Ecto neural progenitor cell (in vitro differentiated cells): Measurements from ENCODE around the gene C16orf92.

Experiments
- DNase-seq: peaks from one replicate; pipeline ENCODE4 v3.0.0-alpha.2; 2018; ENCODE audit warnings: low spot score

Gene C16orf92

GRCh38 chr16:30060836-30061554, 38.0 kb downstream of the C16orf92 start:
- DNase-seq, result no peak

DNA sequence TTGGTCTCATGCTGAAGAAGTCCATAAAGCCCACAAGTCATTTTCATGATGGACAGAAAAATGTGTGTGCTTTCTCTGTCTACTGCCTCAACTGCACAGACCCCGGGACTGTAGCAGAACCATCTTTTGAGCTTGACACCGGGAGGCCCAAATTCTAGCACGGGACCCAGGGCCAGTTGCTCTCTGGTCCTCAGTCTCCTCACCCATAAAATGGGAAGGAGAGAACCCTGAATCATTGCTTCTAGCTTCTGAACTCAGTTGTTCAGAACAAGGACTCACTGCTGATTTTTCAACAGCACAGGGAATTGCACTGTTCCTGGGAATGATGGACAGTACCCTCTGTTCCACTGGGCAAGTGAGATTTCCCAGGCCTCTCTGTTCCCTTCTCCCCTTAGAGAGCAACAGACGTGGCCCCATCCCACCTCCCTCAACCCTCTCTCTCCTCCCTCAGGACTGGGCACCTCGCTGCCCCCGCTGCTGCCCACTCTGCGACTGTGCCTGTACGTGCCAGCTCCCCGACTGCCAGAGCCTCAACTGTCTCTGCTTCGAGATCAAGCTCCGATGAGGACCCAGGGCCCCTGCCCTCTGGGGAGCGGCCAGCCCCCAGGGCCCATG, 40.4 kb downstream of the C16orf92 start:
- no peak for DNase-seq

DNA sequence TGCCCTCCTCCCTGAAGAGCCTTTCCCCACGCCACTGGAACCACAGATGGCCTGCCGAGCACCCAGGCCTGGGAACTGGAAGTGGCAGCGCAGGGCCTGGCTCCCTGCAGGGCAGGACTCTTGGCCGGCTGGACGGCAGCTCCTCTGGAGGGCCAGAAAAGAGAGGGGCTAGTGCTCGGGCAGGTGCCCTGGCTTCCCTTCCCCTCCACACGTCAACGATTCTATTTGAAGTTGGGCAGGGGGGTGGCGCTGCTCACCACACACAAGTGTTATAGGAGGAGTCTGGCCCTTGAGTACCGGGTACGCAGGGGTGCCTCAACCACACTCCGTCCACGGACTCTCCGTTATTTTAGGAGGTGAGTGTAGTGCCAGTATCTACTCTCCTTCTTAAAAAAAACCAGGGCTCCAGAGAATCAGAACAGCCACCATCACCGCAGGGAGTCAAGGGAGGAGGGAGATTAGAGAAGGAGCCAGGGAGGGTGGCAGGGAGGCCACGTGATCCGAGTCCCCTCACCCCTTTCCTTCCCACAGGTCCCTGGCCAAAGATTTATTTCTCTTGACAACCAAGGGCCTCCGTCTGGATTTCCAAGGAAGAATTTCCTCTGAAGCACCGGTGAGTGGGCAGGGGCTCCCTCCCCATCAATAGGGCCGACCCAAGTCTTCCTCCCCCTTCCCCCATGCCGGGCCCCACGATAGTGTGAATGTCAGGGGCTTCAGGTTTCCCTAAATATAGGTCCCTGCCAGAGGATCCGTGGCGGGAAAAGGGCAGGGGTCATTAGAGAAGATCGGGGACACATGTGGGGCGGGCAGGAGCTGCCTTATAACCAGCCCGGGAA, 41.1 kb downstream of the C16orf92 start:
- DNase-seq, result peak; percentile 67

DNA sequence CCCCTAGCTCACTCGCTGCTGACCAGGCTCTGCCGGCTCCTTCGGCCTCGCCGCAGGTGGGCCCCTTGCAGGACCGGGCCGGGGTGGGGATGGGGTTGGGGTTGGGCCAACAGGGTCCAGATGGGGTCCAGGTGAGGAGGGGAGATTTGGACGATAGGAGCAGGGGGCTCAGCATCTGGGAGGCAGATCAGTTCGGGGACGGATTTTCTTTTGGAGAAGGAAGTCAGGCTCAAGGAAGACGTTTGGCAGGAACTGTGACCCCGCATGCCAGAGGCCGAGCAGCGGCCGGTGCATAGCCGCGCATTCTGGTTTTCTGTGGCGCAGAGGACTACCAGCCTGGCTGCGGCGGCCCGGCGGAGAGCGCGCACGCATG, 41.7 kb downstream of the C16orf92 start:
- no peak for DNase-seq

DNA sequence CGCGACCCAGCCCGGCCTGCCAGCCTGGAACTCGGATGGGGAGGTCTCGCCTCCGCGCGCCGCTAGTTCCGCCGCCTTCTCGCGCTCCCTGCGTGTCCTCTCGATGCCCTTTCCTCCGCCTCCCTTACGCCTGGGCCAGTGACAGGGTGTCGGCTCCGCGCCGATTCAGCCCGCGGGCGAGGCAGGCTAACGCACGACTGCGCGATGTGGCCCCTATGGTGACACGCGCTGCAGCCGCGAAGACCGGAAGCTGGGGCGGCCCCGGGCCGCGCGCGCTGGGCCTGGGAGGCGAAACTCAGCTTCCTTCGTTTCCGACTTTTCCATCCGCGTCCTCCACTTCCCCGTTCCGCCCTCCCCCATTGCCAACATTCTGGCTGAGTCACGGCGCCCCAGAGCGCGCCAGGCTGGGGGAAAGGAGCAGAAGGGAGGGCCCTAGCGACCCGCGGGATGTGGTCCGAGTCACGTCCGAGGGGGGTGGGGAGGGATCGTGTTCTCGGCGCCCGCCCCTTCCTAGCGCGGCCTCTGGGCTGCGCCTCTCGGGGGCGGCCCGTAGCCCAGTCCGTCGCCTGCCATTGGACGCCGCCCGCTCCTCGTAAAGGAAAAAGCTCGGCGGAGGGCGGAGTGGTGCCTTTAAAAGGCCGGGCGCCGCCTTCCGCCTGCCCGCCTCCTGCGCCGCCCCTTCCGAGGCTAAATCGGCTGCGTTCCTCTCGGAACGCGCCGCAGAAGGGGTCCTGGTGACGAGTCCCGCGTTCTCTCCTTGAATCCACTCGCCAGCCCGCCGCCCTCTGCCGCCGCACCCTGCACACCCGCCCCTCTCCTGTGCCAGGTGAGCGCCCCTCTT, 42.3 kb downstream of the C16orf92 start, which contains the start of gene ALDOA:
ALDOA (plus strand) TSS at position 659 of the 841 bp plus-strand sequence. CDS start 1,138 bp downstream, outside the sequence.
- peak; percentile 95 for DNase-seq

- DNase-seq, result no peak
Measured at GRCh38 chr16:30065943-30066760, 43.2 kb downstream of the C16orf92 start.

- no peak for DNase-seq
Measured at GRCh38 chr16:30066761-30067583, 44.0 kb downstream of the C16orf92 start.

DNA sequence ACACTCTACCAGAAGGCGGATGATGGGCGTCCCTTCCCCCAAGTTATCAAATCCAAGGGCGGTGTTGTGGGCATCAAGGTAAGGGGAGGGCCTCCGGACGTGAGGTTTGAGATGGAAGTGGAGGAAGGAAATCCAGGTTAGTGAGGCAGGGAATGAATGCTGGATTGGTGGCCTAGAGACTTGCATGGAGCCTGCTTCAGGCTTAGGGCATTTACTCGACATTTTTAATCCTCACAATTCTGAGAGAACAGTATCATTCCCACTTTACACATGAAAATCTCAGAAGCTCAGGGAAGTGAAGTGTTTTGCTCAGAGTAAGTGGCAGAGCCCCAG, 44.6 kb downstream of the C16orf92 start:
- no peak for DNase-seq

GRCh38 chr16:30068333-30068732, 45.3 kb downstream of the C16orf92 start:
- no peak for DNase-seq

- DNase-seq, result no peak
Measured at GRCh38 chr16:30068750-30069610, 46.0 kb downstream of the C16orf92 start.

GRCh38 chr16:30069611-30070462, 46.8 kb downstream of the C16orf92 start:
- no peak for DNase-seq

DNA sequence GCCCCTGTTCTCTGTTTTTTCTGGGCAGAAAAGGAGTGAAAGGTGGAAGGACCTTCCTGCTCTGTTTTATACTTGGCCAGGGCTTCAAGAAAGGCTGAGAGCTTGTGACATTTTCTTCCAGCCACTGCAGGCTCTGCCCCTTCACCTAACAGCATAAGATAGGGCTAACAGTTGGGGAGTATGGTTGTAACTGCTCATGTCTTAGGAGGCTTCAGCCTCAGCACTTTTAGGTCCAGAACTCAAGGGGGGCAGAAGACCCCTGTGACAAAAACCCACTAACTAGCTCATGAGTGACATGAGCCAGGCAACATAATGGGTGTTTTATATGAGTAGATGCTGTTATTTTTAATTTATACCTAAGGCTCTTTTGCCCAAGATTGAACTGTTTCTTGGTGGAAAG, 47.5 kb downstream of the C16orf92 start:
- DNase-seq, result no peak
